GM23338 (cell line): Measurements from ENCODE around the gene NSUN7. TPM values are rescaled to one million over a fixed set of nuclear protein-coding genes. Genes with fewer than 3 reads are reported as not detected.

Source experiments
- ATAC-seq: fragments of 200-7000 bp; cut with Tn5 transposase; 3 replicates; pipeline ENCODE4 v1.9.1; 2020
- DNase-seq: peaks from one replicate; pipeline ENCODE4 v3.0.0-alpha.2; 2015; ENCODE audit warnings: low spot score
- H2AFZ ChIP-seq: fragments of 200-600 bp; sonication (generic); 2 replicates; pipeline ENCODE4 v1.8.0; 2016; ENCODE audit warnings: antibody characterized with exemption, mild to moderate bottlenecking, moderate library complexity
- H3F3A ChIP-seq: fragments of 200-600 bp; sonication (generic); replicated peaks from 2 replicates; pipeline ENCODE4 v1.8.0; 2017; ENCODE audit warnings: antibody characterized with exemption, mixed run types, low read depth
- H3K27ac ChIP-seq: fragments of 200-600 bp; sonication (generic); 2 replicates; pipeline ENCODE4 v1.6.1; 2016; ENCODE audit warnings: low read depth
- H3K27me3 ChIP-seq: fragments of 200-600 bp; sonication (generic); 2 replicates; pipeline ENCODE4 v1.8.0; 2016; ENCODE audit warnings: mild to moderate bottlenecking, mixed run types, moderate library complexity; ENCODE audit not compliant: insufficient read depth
- H3K36me3 ChIP-seq: fragments of 200-600 bp; sonication (generic); 2 replicates; pipeline ENCODE4 v1.8.0; 2016; ENCODE audit warnings: mild to moderate bottlenecking; ENCODE audit not compliant: insufficient read depth
- H3K4me1 ChIP-seq: fragments of 200-600 bp; sonication (generic); 2 replicates; pipeline ENCODE4 v1.8.0; 2016; ENCODE audit warnings: mild to moderate bottlenecking, moderate library complexity; ENCODE audit not compliant: insufficient read depth
- H3K4me2 ChIP-seq: fragments of 200-600 bp; sonication (generic); 2 replicates; pipeline ENCODE4 v1.7.1; 2017; ENCODE audit warnings: mixed run types
- H3K4me3 ChIP-seq: fragments of 200-600 bp; sonication (generic); 2 replicates; pipeline ENCODE4 v1.6.1; 2016; ENCODE audit warnings: mixed run types
- H3K79me2 ChIP-seq: fragments of 200-600 bp; sonication (generic); replicated peaks from 2 replicates; pipeline ENCODE4 v1.8.0; 2017; ENCODE audit warnings: mild to moderate bottlenecking; ENCODE audit not compliant: insufficient read depth
- H3K9me2 ChIP-seq: fragments of 200-600 bp; sonication (generic); 2 replicates; pipeline ENCODE4 v1.8.0; 2017; ENCODE audit not compliant: insufficient read depth
- H4K20me1 ChIP-seq: fragments of 200-600 bp; sonication (generic); replicated peaks from 2 replicates; pipeline ENCODE4 v1.8.0; 2017; ENCODE audit warnings: mild to moderate bottlenecking; ENCODE audit not compliant: insufficient read depth
- H3K27ac Mint-ChIP-seq: 2 replicates; pipeline ENCODE4 v1.8.0; 2020; ENCODE audit warnings: inconsistent platforms, mild to moderate bottlenecking, moderate library complexity, mixed read lengths
- H3K27me3 Mint-ChIP-seq: 3 replicates; pipeline ENCODE4 v1.8.0; 2022; ENCODE audit warnings: low read depth, mild to moderate bottlenecking, moderate library complexity, mixed read lengths, inconsistent platforms; ENCODE audit not compliant: insufficient read depth, poor library complexity
- H3K36me3 Mint-ChIP-seq: 3 replicates; pipeline ENCODE4 v1.8.0; 2021; ENCODE audit warnings: low read depth, mild to moderate bottlenecking, inconsistent platforms, moderate library complexity, mixed read lengths
- H3K4me1 Mint-ChIP-seq: 3 replicates; pipeline ENCODE4 v1.8.0; 2020; ENCODE audit warnings: mild to moderate bottlenecking, inconsistent platforms, mixed read lengths
- H3K4me3 Mint-ChIP-seq: 3 replicates; pipeline ENCODE4 v1.8.0; 2021; ENCODE audit warnings: moderate library complexity, mild to moderate bottlenecking, inconsistent platforms, mixed read lengths
- H3K9me3 Mint-ChIP-seq: 3 replicates; pipeline ENCODE4 v1.8.0; 2020; ENCODE audit warnings: moderate library complexity, mild to moderate bottlenecking, inconsistent platforms, mixed read lengths
- CREB1 ChIP-seq: fragments of 250-450 bp; sonication (Bioruptor Pico); IDR thresholded peaks from 2 replicates; pipeline ENCODE4 v1.5.0; 2020; ENCODE audit warnings: low read depth, mild to moderate bottlenecking, moderate library complexity
- ETS1 ChIP-seq: IDR thresholded peaks from 2 replicates; pipeline ENCODE4 v1.6.1; 2016; ENCODE audit warnings: antibody characterized with exemption
- EZH2 ChIP-seq: fragments of 200-600 bp; sonication (generic); IDR thresholded peaks from one replicate; pipeline ENCODE4 v1.8.0; 2017; ENCODE audit warnings: antibody characterized with exemption, mild to moderate bottlenecking, low read depth; ENCODE audit not compliant: unreplicated experiment
- JUNB ChIP-seq: IDR thresholded peaks from one replicate; pipeline ENCODE4 v1.6.1; 2016; ENCODE audit warnings: antibody characterized with exemption; ENCODE audit not compliant: unreplicated experiment
- NANOG ChIP-seq: IDR thresholded peaks from 2 replicates; pipeline ENCODE4 v1.6.1; 2016; ENCODE audit warnings: antibody characterized with exemption, borderline replicate concordance
- POLR2AphosphoS5 ChIP-seq: IDR thresholded peaks from 2 replicates; pipeline ENCODE4 v1.6.1; 2016; ENCODE audit warnings: antibody characterized with exemption, low read depth
- REST ChIP-seq: IDR thresholded peaks from one replicate; pipeline ENCODE4 v1.6.1; 2018; ENCODE audit warnings: antibody characterized with exemption; ENCODE audit not compliant: unreplicated experiment
- STAT1 ChIP-seq: IDR thresholded peaks from one replicate; pipeline ENCODE4 v1.6.1; 2016; ENCODE audit warnings: antibody characterized with exemption; ENCODE audit not compliant: unreplicated experiment
- ZNF331 ChIP-seq: fragments of 250-450 bp; sonication (Bioruptor Pico); IDR thresholded peaks from 2 replicates; pipeline ENCODE4 v1.5.0; 2020; ENCODE audit warnings: low read depth, mild to moderate bottlenecking, moderate library complexity
- ZNF462 ChIP-seq: fragments of 250-450 bp; sonication (Bioruptor Pico); IDR thresholded peaks from 2 replicates; pipeline ENCODE4 v1.5.0; 2020; ENCODE audit warnings: mild to moderate bottlenecking, moderate library complexity
- polyA plus RNA-seq: library from polyadenylated mRNA; unstranded; fragments of >200 nt; fragmentation: Nextera tagmentation; extraction: Ambion mirVana; gene quantifications from 2 replicates; pipeline ENCODE4 v1.2.1, GENCODE V29; 2016
- total RNA-seq: library from RNA; depleted of rRNA; stranded (reverse); fragments of >200 nt; shearing (Covaris generic); gene quantifications from 2 replicates; pipeline ENCODE4 v1.2.3, GENCODE V29; 2014

Gene NSUN7
- total and polyA plus RNA-seq, 2 experiments from 2014 or later: 28.8 to 29.0 TPM

GRCh38 chr4:40846532-40846931, 96.8 kb downstream of the NSUN7 start:
- Mint-ChIP-seq H3K4me1 (peaks cover 50% of the 10 kb centered on the region), H3K4me3 (no peak overlapping the region), H3K27me3 (peaks cover 4% of the 10 kb centered on the region), H3K36me3 (peaks cover 5% of the 10 kb centered on the region; the same call in 2 of the 3 replicates), H3K27ac (no peak overlapping the region; the same call in 1 of the 2 replicates), H3K9me3 (no peaks in the 10 kb centered on the region)
- H4K20me1 ChIP-seq: peaks cover 22% of the 10 kb centered on the region
- peak overlapping the region; percentile 67 for H3K27ac ChIP-seq
- H3K36me3 ChIP-seq: no peaks in the 10 kb centered on the region
- no peaks in the 10 kb centered on the region for H3K27me3 ChIP-seq
- H3F3A ChIP-seq: 0 out of 2 replicates have a peak, but pooled peaks cover 6% of the 10 kb centered on the region
- ATAC-seq (no peak), DNase-seq (no peak)
- no peaks in the 10 kb centered on the region; the same call in 1 of the 2 replicates for H3K9me2 ChIP-seq
- H3K4me3 ChIP-seq: no peak overlapping the region
- no peak for TF ChIP-seq ZNF462 (CRISPR knock-in tag)
- TF ChIP-seq CREB1 (CRISPR knock-in tag): no peak
- no peak for TF ChIP-seq STAT1
- TF ChIP-seq ZNF331 (CRISPR knock-in tag): no peak
- no peak for TF ChIP-seq NANOG
- peaks cover 33% of the 10 kb centered on the region for H3K4me1 ChIP-seq
- peak overlapping the region; percentile 35; the same call in 1 of the 2 replicates for H3K4me2 ChIP-seq
- H2AFZ ChIP-seq: no peak overlapping the region
- peaks cover 81% of the 10 kb centered on the region for H3K79me2 ChIP-seq

GRCh38 chr4:40848251-40848650, 98.5 kb downstream of the NSUN7 start:
- Mint-ChIP-seq H3K4me3 (no peak overlapping the region), H3K9me3 (no peaks in the 10 kb centered on the region), H3K4me1 (peaks cover 42% of the 10 kb centered on the region), H3K27me3 (peaks cover 4% of the 10 kb centered on the region), H3K36me3 (peaks cover 8% of the 10 kb centered on the region), H3K27ac (peak overlapping the region; percentile 47; the same call in 1 of the 2 replicates)
- Histone ChIP-seq H3F3A (no peaks in the 10 kb centered on the region), H3K4me1 (peaks cover 29% of the 10 kb centered on the region), H3K27ac (no peak overlapping the region), H3K79me2 (peaks cover 88% of the 10 kb centered on the region), H4K20me1 (peaks cover 19% of the 10 kb centered on the region), H3K4me2 (0 out of 2 replicates have a peak overlapping the region, but pooled peaks have one; percentile 42), H3K27me3 (no peaks in the 10 kb centered on the region), H3K36me3 (no peaks in the 10 kb centered on the region), H3K9me2 (no peaks in the 10 kb centered on the region; the same call in 1 of the 2 replicates), H3K4me3 (no peak overlapping the region), H2AFZ (no peak overlapping the region)
- peak; percentile 30 for DNase-seq
- ATAC-seq: peak; percentile 67
- TF ChIP-seq STAT1 (no peak), CREB1 (CRISPR knock-in tag) (no peak), ZNF331 (CRISPR knock-in tag) (no peak), REST (no peak), POLR2AphosphoS5 (no peak), JUNB (no peak), EZH2 (no peak), ETS1 (no peak)
